HepG2 (cell line): ENCODE measurements around the gene SERTAD4. TPM values are rescaled to one million over a fixed set of nuclear protein-coding genes. Genes with fewer than 3 reads are reported as not detected.
A peak's percentile ranks its signal among the peaks of the same experiment; 100 is the strongest.

ENCODE experiments used
- ATAC-seq: fragments of 200-7000 bp; cut with Tn5 transposase; 3 replicates; pipeline ENCODE4 v1.9.1; 2020; ENCODE audit warnings: mild to moderate bottlenecking, moderate library complexity
- BruUV-seq: library from RNA; stranded (reverse); fragments of 400-500 nt; replicated peaks from 2 replicates; lab custom pipeline; 2021; lab: Mats Ljungman, UMichigan
- CTCF ChIA-PET: fragments of 300-600 bp; formaldehyde crosslinking; extraction: SDS; loops from one replicate; lab custom pipeline; 2021; ENCODE audit warnings: low total read pairs, inconsistent platforms, low intra/inter-chr PET ratio; lab: Yijun Ruan, JAX
- POLR2A ChIA-PET: fragments of 350-600 bp; sonication (Branson Sonifier 250); formaldehyde crosslinking; loops from one replicate; lab custom pipeline; 2020; ENCODE audit warnings: antibody characterized with exemption, inconsistent platforms; lab: Yijun Ruan, JAX
- DNase-seq: peaks from one replicate; pipeline ENCODE4 v3.0.0-alpha.2; 2015; ENCODE audit warnings: low spot score
- FAIRE-seq: peaks from 3 replicates; lab custom pipeline; 2011; peaks lifted over from hg19 to GRCh38; lab: Jason Lieb, UNC
- H2AFZ ChIP-seq: one replicate; pipeline ENCODE4 v1.6.1; 2011; ENCODE audit warnings: low read length, inconsistent platforms
- H3K27ac ChIP-seq: fragments of 300-600 bp; 3 replicates; pipeline ENCODE4 v1.8.0; 2011; ENCODE audit warnings: mixed run types, mild to moderate bottlenecking, mixed read lengths, low read length, inconsistent platforms; ENCODE audit not compliant: insufficient read depth; ENCODE audit errors: extremely low read length
- H3K27me3 ChIP-seq, 2 experiments: fragments of 200-600 bp in 1 of 2; 2 replicates in 1 of 2; 3 replicates in 1 of 2; pipeline versions ENCODE4 v1.6.0 to v1.8.0; 2011; ENCODE audit warnings: low read length in 2 of 2, mild to moderate bottlenecking in 2 of 2, moderate library complexity in 2 of 2, inconsistent platforms in 1 of 2; ENCODE audit not compliant: insufficient read depth in 2 of 2, control insufficient read depth in 1 of 2
- H3K36me3 ChIP-seq, 2 experiments: fragments of 200-600 bp in 1 of 2; replicated peaks in 1 of 2; 2 replicates in 1 of 2; 3 replicates in 1 of 2; pipeline versions ENCODE4 v1.5.1 to v1.8.0; 2011; ENCODE audit warnings: low read length in 2 of 2, inconsistent platforms in 1 of 2; ENCODE audit not compliant: insufficient read depth in 2 of 2, control insufficient read depth in 1 of 2
- H3K4me1 ChIP-seq: 2 replicates; pipeline ENCODE4 v1.5.1; 2012; ENCODE audit warnings: low read length, inconsistent platforms; ENCODE audit not compliant: insufficient read depth
- H3K4me2 ChIP-seq: 2 replicates; pipeline ENCODE4 v1.6.0; 2011; ENCODE audit warnings: low read depth, low read length, inconsistent platforms
- H3K4me3 ChIP-seq, 3 experiments: fragments of 200-600 bp in 1 of 3; sonication (generic), shearing (Covaris generic) in 1 of 3; replicated peaks in 1 of 3; 2 replicates each; pipeline ENCODE4 v1.5.1; 2011 to 2016; ENCODE audit warnings: low read length in 3 of 3, inconsistent platforms in 2 of 3, low read depth in 2 of 3, mild to moderate bottlenecking in 2 of 3, control low read depth in 1 of 3, mixed read lengths in 1 of 3; ENCODE audit not compliant: insufficient read depth in 1 of 3
- H3K79me2 ChIP-seq: one replicate; pipeline ENCODE4 v1.6.1; 2011; ENCODE audit warnings: low read length, inconsistent platforms; ENCODE audit not compliant: insufficient read depth
- H3K9ac ChIP-seq: 2 replicates; pipeline ENCODE4 v1.6.0; 2011; ENCODE audit warnings: mild to moderate bottlenecking, low read depth, low read length, inconsistent platforms; ENCODE audit not compliant: insufficient read depth
- H3K9me3 ChIP-seq: 2 replicates; pipeline ENCODE4 v1.5.1; 2012; ENCODE audit warnings: mild to moderate bottlenecking, low read length
- H4K20me1 ChIP-seq: 2 replicates; pipeline ENCODE4 v1.6.0; 2011; ENCODE audit warnings: inconsistent platforms, mild to moderate bottlenecking, low read length, moderate library complexity; ENCODE audit not compliant: insufficient read depth
- HOXD1 ChIP-seq: sonication (generic); formaldehyde crosslinking; IDR thresholded peaks from 2 replicates; pipeline ENCODE4 v1.5.0; 2020; ENCODE audit warnings: missing genetic modification reagents
- MAF1 ChIP-seq: sonication (generic); formaldehyde crosslinking; IDR thresholded peaks from 2 replicates; pipeline ENCODE4 v1.5.0; 2020; ENCODE audit warnings: missing genetic modification reagents, borderline replicate concordance
- MIER2 ChIP-seq: IDR thresholded peaks from 2 replicates; pipeline ENCODE4 v1.6.1; 2016; ENCODE audit warnings: missing biosample characterization, missing genetic modification reagents
- RELA ChIP-seq: sonication (generic); formaldehyde crosslinking; IDR thresholded peaks from 2 replicates; pipeline ENCODE4 v1.4.0; 2020; ENCODE audit warnings: missing genetic modification reagents
- ZBTB34 ChIP-seq: sonication (generic); formaldehyde crosslinking; IDR thresholded peaks from 2 replicates; pipeline ENCODE4 v1.8.0; 2022; ENCODE audit warnings: mild to moderate bottlenecking, missing genetic modification reagents
- ZNF10 ChIP-seq: sonication (generic); formaldehyde crosslinking; IDR thresholded peaks from 2 replicates; pipeline ENCODE4 v1.4.0; 2020; ENCODE audit warnings: mild to moderate bottlenecking, low read depth, missing genetic modification reagents, borderline replicate concordance
- ZNF30 ChIP-seq: sonication (generic); formaldehyde crosslinking; IDR thresholded peaks from 2 replicates; pipeline ENCODE4 v1.5.0; 2020; ENCODE audit warnings: mild to moderate bottlenecking, missing genetic modification reagents
- ZNF446 ChIP-seq: sonication (generic); formaldehyde crosslinking; IDR thresholded peaks from 2 replicates; pipeline ENCODE4 v1.5.0; 2020; ENCODE audit warnings: mild to moderate bottlenecking, missing genetic modification reagents
- ZSCAN25 ChIP-seq: sonication (generic); formaldehyde crosslinking; IDR thresholded peaks from 2 replicates; pipeline ENCODE4 v1.8.0; 2022; ENCODE audit warnings: mild to moderate bottlenecking, missing genetic modification reagents
- WGBS: methylation state at CpG from one replicate; pipeline ENCODE4 v1.1.6; 2017; ENCODE audit warnings: low lambda C conversion rate; 5-methylcytosine and 5-hydroxymethylcytosine counted together
- in situ Hi-C: cut with HindIII; loops from 2 replicates; pipeline ENCODE4 v1.10.0; 2017; ENCODE audit warnings: low pct_unique_long_range_greater_than_20kb; ENCODE audit not compliant: extremely low pct_ligation_motif_present
- intact Hi-C: fragments of 100-400 bp; cut with micrococcal nuclease; formaldehyde crosslinking; loops from one replicate; pipeline ENCODE4 v1.10.0; 2022; ENCODE audit not compliant: unreplicated experiment
- polyA plus RNA-seq, 8 experiments: library from polyadenylated mRNA; depleted of rRNA in 3 of 8; stranded (reverse) in 7 of 8; unstranded in 1 of 8; fragments of >200 nt; fragmentation: Illumina TruSeq in 4 of 8; extraction: Trizol in 4 of 8; gene quantifications; 2 replicates each; pipeline versions ENCODE4 v1.2.1 to v1.2.3, GENCODE V29; 2011 to 2016; ENCODE audit warnings: low read depth in 4 of 8, missing spikeins in 1 of 8, mixed read lengths in 1 of 8; ENCODE audit not compliant: insufficient read depth in 1 of 8
- total RNA-seq, 5 experiments: library from RNA; depleted of rRNA; stranded (reverse); fragments of >200 nt; fragmentation: Illumina TruSeq; extraction: Trizol; gene quantifications; 2 replicates each; pipeline ENCODE4 v1.2.3, GENCODE V29; 2016; ENCODE audit warnings: low read depth in 1 of 5
- TF ChIP-seq, protein P1 (sequence below): sonication (generic); formaldehyde crosslinking; IDR thresholded peaks from 2 replicates; pipeline ENCODE4 v1.8.0; 2022; ENCODE audit warnings: mild to moderate bottlenecking, missing genetic modification reagents, moderate library complexity
- TF ChIP-seq, protein P2 (sequence below): sonication (generic); formaldehyde crosslinking; IDR thresholded peaks from 2 replicates; pipeline ENCODE4 v1.4.0; 2020; ENCODE audit warnings: missing genetic modification reagents

The SERTAD4 gene
- total and polyA plus RNA-seq, 2 of the 13 experiments (the other 11 are each of a cell fraction or from before 2014, with no cell fraction given): not detected

- Histone ChIP-seq H3K27me3 (peaks cover 5 to 45% of the 10 kb centered on the region in 2 experiments; a peak in 3 of 5 replicates), H3K9me3 (no peaks in the 10 kb centered on the region), H3K79me2 (no peaks in the 10 kb centered on the region), H3K4me1 (no peaks in the 10 kb centered on the region), H3K36me3 (no peaks in the 10 kb centered on the region), H3K4me3 (no peak overlapping the region; a peak in 1 of 6 replicates), H2AFZ (no peak overlapping the region), H4K20me1 (no peaks in the 10 kb centered on the region), H3K27ac (no peak overlapping the region), H3K9ac (no peak overlapping the region), H3K4me2 (no peak overlapping the region)
- FAIRE-seq (no peak), ATAC-seq (peak; percentile 65), DNase-seq (no peak)
- intact Hi-C loops: no loop called here
- CTCF ChIA-PET: no interaction called here
- TF ChIP-seq MAF1 (CRISPR knock-in tag) (no peak), RELA (no peak), ZNF10 (no peak), ZNF446 (CRISPR knock-in tag) (no peak), ZBTB34 (CRISPR knock-in tag) (no peak)
- TF ChIP-seq, protein P1, sequence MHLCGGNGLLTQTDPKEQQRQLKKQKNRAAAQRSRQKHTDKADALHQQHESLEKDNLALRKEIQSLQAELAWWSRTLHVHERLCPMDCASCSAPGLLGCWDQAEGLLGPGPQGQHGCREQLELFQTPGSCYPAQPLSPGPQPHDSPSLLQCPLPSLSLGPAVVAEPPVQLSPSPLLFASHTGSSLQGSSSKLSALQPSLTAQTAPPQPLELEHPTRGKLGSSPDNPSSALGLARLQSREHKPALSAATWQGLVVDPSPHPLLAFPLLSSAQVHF: no peak
- POLR2A ChIA-PET: no interaction called here
- BruUV-seq: no TSS peak
- 40% methylated on average over 1 of the region's 29 CpGs for WGBS
- in situ Hi-C loops: no loop called here
Measured at GRCh38 chr1:210252621-210253051, 20.0 kb downstream of the SERTAD4 start.

GRCh38 chr1:210254298-210254697 lies 21.7 kb downstream of the SERTAD4 start:
- H4K20me1 ChIP-seq: no peaks in the 10 kb centered on the region
- H3K79me2 ChIP-seq: no peaks in the 10 kb centered on the region
- DNase-seq (no peak), ATAC-seq (no peak), FAIRE-seq (no peak)
- intact Hi-C loops (no loop called here), in situ Hi-C loops (no loop called here)
- H3K9ac ChIP-seq: no peak overlapping the region
- H3K4me3 ChIP-seq: no peak overlapping the region
- no peak overlapping the region for H2AFZ ChIP-seq
- no peaks in the 10 kb centered on the region for H3K4me1 ChIP-seq
- H3K27ac ChIP-seq: no peak overlapping the region
- no peak overlapping the region for H3K4me2 ChIP-seq
- peaks cover 5 to 50% of the 10 kb centered on the region in 2 experiments; a peak in 3 of 5 replicates for H3K27me3 ChIP-seq
- POLR2A ChIA-PET: no interaction called here
- no TSS peak for BruUV-seq
- no peaks in the 10 kb centered on the region for H3K9me3 ChIP-seq
- H3K36me3 ChIP-seq: no peaks in the 10 kb centered on the region
- CTCF ChIA-PET: no interaction called here
- TF ChIP-seq HOXD1 (no peak), MIER2 (CRISPR knock-in tag) (no peak), ZSCAN25 (CRISPR knock-in tag) (no peak), ZNF30 (CRISPR knock-in tag) (no peak)
- TF ChIP-seq, protein P2, sequence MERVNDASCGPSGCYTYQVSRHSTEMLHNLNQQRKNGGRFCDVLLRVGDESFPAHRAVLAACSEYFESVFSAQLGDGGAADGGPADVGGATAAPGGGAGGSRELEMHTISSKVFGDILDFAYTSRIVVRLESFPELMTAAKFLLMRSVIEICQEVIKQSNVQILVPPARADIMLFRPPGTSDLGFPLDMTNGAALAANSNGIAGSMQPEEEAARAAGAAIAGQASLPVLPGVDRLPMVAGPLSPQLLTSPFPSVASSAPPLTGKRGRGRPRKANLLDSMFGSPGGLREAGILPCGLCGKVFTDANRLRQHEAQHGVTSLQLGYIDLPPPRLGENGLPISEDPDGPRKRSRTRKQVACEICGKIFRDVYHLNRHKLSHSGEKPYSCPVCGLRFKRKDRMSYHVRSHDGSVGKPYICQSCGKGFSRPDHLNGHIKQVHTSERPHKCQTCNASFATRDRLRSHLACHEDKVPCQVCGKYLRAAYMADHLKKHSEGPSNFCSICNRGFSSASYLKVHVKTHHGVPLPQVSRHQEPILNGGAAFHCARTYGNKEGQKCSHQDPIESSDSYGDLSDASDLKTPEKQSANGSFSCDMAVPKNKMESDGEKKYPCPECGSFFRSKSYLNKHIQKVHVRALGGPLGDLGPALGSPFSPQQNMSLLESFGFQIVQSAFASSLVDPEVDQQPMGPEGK (CRISPR knock-in tag): no peak
